HEK293T (cell line): Measurements from ENCODE around the gene SH2D4B.

Source experiments
- ARNT ChIP-seq: fragments of 450-650 bp; IDR thresholded peaks from 2 replicates; pipeline ENCODE4 v1.6.1; 2017; ENCODE audit warnings: mild to moderate bottlenecking
- BHLHE40 ChIP-seq: fragments of 450-650 bp; IDR thresholded peaks from 2 replicates; pipeline ENCODE4 v1.6.1; 2016; ENCODE audit warnings: mild to moderate bottlenecking, moderate library complexity, borderline replicate concordance
- ELF4 ChIP-seq: fragments of 450-650 bp; IDR thresholded peaks from 2 replicates; pipeline ENCODE4 v1.6.1; 2017; ENCODE audit warnings: antibody characterized with exemption
- FOXK2 ChIP-seq: fragments of 450-650 bp; IDR thresholded peaks from 2 replicates; pipeline ENCODE4 v1.6.1; 2016; ENCODE audit warnings: mild to moderate bottlenecking
- FOXM1 ChIP-seq: fragments of 450-650 bp; IDR thresholded peaks from 2 replicates; pipeline ENCODE4 v1.6.1; 2017; ENCODE audit warnings: mild to moderate bottlenecking, borderline replicate concordance
- HDGF ChIP-seq: fragments of 450-650 bp; IDR thresholded peaks from 2 replicates; pipeline ENCODE4 v1.6.1; 2017; ENCODE audit warnings: antibody characterized with exemption, borderline replicate concordance
- LEF1 ChIP-seq: fragments of 450-650 bp; IDR thresholded peaks from 2 replicates; pipeline ENCODE4 v1.6.1; 2017; ENCODE audit warnings: mild to moderate bottlenecking, borderline replicate concordance
- SP1 ChIP-seq: fragments of 450-650 bp; IDR thresholded peaks from 2 replicates; pipeline ENCODE4 v1.6.1; 2017
- SUZ12 ChIP-seq: fragments of 450-650 bp; IDR thresholded peaks from 2 replicates; pipeline ENCODE4 v1.6.1; 2016; ENCODE audit warnings: mild to moderate bottlenecking
- TARDBP ChIP-seq: fragments of 450-650 bp; IDR thresholded peaks from 2 replicates; pipeline ENCODE4 v1.6.1; 2016

GRCh38 chr10:80674809-80675208 lies 137.1 kb downstream of the SH2D4B start:
- TF ChIP-seq FOXM1 (no peak), BHLHE40 (no peak), LEF1 (no peak), SP1 (no peak), TARDBP (no peak), HDGF (no peak), FOXK2 (no peak), SUZ12 (no peak), ELF4 (no peak), ARNT (no peak)
